ENCODE data around the gene GCA.

GRCh38 chr2:162381851-162382250, 37.9 kb downstream of the GCA start:
- TF ChIP-seq, protein P1, sequence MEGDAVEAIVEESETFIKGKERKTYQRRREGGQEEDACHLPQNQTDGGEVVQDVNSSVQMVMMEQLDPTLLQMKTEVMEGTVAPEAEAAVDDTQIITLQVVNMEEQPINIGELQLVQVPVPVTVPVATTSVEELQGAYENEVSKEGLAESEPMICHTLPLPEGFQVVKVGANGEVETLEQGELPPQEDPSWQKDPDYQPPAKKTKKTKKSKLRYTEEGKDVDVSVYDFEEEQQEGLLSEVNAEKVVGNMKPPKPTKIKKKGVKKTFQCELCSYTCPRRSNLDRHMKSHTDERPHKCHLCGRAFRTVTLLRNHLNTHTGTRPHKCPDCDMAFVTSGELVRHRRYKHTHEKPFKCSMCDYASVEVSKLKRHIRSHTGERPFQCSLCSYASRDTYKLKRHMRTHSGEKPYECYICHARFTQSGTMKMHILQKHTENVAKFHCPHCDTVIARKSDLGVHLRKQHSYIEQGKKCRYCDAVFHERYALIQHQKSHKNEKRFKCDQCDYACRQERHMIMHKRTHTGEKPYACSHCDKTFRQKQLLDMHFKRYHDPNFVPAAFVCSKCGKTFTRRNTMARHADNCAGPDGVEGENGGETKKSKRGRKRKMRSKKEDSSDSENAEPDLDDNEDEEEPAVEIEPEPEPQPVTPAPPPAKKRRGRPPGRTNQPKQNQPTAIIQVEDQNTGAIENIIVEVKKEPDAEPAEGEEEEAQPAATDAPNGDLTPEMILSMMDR (IDR thresholded peaks at IDR 0.05): no peak
- no peak for TF ChIP-seq ZFX (IDR thresholded peaks at IDR 0.05; ENCODE audit: borderline replicate concordance)
